Peyer's patch (tissue), 4 donors: ENCODE data around the gene SLC25A6.

Experiments used
- CTCF ChIP-seq, 6 experiments: fragments of 450-650 bp in 4 of 6; fragments of 200-600 bp in 2 of 6; sonication (generic) in 1 of 6; IDR thresholded peaks; one replicate each; pipeline ENCODE4 v1.5.1; 2017 to 2019; ENCODE audit warnings: antibody characterized with exemption in 6 of 6, mild to moderate bottlenecking in 3 of 6, moderate library complexity in 1 of 6
- POLR2A ChIP-seq, 2 donors: fragments of 450-650 bp; IDR thresholded peaks; one replicate each; pipeline ENCODE4 v1.5.1; 2017; ENCODE audit warnings: antibody characterized with exemption in 2 of 2, mild to moderate bottlenecking in 2 of 2, moderate library complexity in 2 of 2

DNA sequence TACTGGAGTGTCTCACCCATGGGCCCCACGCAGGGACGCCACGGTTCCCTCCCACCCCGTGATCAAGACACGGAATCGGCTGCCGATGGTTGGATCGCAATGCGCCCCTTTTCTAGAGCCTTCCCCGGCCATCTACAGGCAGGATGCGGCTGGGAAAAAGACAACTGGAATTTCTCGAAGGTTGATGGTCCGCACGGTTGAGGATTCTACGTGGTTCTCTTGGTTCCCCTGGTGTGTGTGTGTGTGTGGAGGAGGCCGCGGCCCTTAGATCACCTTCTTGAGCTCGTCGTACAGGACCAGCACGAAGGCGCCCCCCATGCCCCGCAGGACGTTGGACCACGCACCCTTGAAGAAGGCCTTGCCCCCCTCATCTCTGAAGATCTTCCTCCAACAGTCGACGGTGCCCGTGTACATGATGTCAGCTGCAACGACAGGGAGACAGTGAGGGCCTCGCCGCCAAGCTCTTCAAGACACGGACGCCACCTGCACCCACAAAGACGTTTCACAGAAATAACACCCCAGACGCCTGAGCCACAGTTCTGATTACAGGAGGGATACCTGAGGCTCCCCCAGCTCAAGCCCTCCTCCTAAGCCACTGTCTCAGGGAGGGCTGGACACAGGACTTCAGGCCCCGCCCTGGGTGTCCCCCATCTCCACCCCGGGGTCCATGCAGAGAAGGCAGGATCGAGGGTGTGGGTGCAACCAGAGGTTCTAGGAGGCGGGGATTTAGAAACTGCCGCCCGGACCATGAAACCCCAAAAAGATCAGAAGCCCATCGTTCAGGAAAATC lies 5.4 kb downstream of the SLC25A6 start:
- TF ChIP-seq POLR2A (IDR thresholded peaks at IDR 0.05) (no peak), CTCF (IDR thresholded peaks at IDR 0.05) (no peak)
